Hematopoietic multipotent progenitor cell treated with erythropoietin and hydrocortisone succinate and interleukin-3 and kit ligand, for 17 days (in vitro differentiated cells): Measurements from ENCODE around the gene ARHGAP15.

Source experiments
- DNase-seq: peaks from one replicate; pipeline ENCODE4 v3.0.0-alpha.2; 2015; ENCODE audit warnings: low spot score

ARHGAP15 gene

GRCh38 chr2:143582046-143582747 lies 453.0 kb downstream of the ARHGAP15 start:
- no peak for DNase-seq

- no peak for DNase-seq
Measured at GRCh38 chr2:143584936-143585335, 455.7 kb downstream of the ARHGAP15 start.

GRCh38 chr2:143586119-143586518 lies 456.9 kb downstream of the ARHGAP15 start:
- DNase-seq: no peak

GRCh38 chr2:143588746-143589145 lies 459.5 kb downstream of the ARHGAP15 start:
- no peak for DNase-seq

- DNase-seq: no peak
Measured at GRCh38 chr2:143594161-143594560, 464.9 kb downstream of the ARHGAP15 start.

GRCh38 chr2:143594745-143595144 lies 465.5 kb downstream of the ARHGAP15 start:
- DNase-seq: no peak

- DNase-seq: no peak
Measured at GRCh38 chr2:143600116-143600515, 470.9 kb downstream of the ARHGAP15 start.

GRCh38 chr2:143601828-143602227 lies 472.6 kb downstream of the ARHGAP15 start:
- DNase-seq: no peak

- DNase-seq: no peak
Measured at GRCh38 chr2:143603035-143603655, 473.9 kb downstream of the ARHGAP15 start.

GRCh38 chr2:143603846-143604565 lies 474.8 kb downstream of the ARHGAP15 start:
- DNase-seq: no peak

GRCh38 chr2:143604566-143604959 lies 475.3 kb downstream of the ARHGAP15 start:
- no peak for DNase-seq

- DNase-seq: no peak
Measured at GRCh38 chr2:143607231-143608062, 478.2 kb downstream of the ARHGAP15 start.

GRCh38 chr2:143608063-143608423 lies 478.8 kb downstream of the ARHGAP15 start:
- DNase-seq: no peak

GRCh38 chr2:143608758-143609157 lies 479.5 kb downstream of the ARHGAP15 start:
- no peak for DNase-seq

- no peak for DNase-seq
Measured at GRCh38 chr2:143611336-143611735, 482.1 kb downstream of the ARHGAP15 start.

- no peak for DNase-seq
Measured at GRCh38 chr2:143615562-143615961, 486.3 kb downstream of the ARHGAP15 start.

GRCh38 chr2:143616452-143616851 lies 487.2 kb downstream of the ARHGAP15 start:
- DNase-seq: no peak

GRCh38 chr2:143617803-143618415 lies 488.7 kb downstream of the ARHGAP15 start:
- no peak for DNase-seq

GRCh38 chr2:143622106-143622505 lies 492.9 kb downstream of the ARHGAP15 start:
- DNase-seq: no peak

- DNase-seq: no peak
Measured at GRCh38 chr2:143623231-143623908, 494.2 kb downstream of the ARHGAP15 start.

GRCh38 chr2:143623909-143624260 lies 494.7 kb downstream of the ARHGAP15 start:
- no peak for DNase-seq
